ENCODE results near the gene DUSP22.
"Not testable (repeated sequence)": the region's sequence is repeated elsewhere in the genome, so short reads cannot be mapped to it uniquely, and the experiment has no call there.

Gene DUSP22

GRCh38 chr6:366389-367297 is 74.4 kb downstream of the DUSP22 start:
- no peak for DNase-seq

GRCh38 chr6:367298-367794 is 75.1 kb downstream of the DUSP22 start:
- DNase-seq, result no peak

GRCh38 chr6:367891-368630 is 75.8 kb downstream of the DUSP22 start:
- no peak for DNase-seq

GRCh38 chr6:369559-370431 is 77.5 kb downstream of the DUSP22 start:
- no peak for DNase-seq

GRCh38 chr6:370555-370954 is 78.3 kb downstream of the DUSP22 start:
- no peak for DNase-seq

GRCh38 chr6:371851-372250 is 79.6 kb downstream of the DUSP22 start:
- DNase-seq, result not testable (repeated sequence)

GRCh38 chr6:372336-372911 is 80.1 kb downstream of the DUSP22 start:
- no peak for DNase-seq

- no peak for DNase-seq
Observed at GRCh38 chr6:373031-373430, 80.7 kb downstream of the DUSP22 start.

- no peak for DNase-seq
Observed at GRCh38 chr6:373773-374724, 81.8 kb downstream of the DUSP22 start.

- DNase-seq, result no peak
Observed at GRCh38 chr6:374956-375355, 82.7 kb downstream of the DUSP22 start.

GRCh38 chr6:376827-377640 is 84.7 kb downstream of the DUSP22 start:
- DNase-seq, result no peak

GRCh38 chr6:377641-378020 is 85.3 kb downstream of the DUSP22 start:
- not testable (repeated sequence) for DNase-seq

- DNase-seq, result no peak
Observed at GRCh38 chr6:378090-378957, 86.0 kb downstream of the DUSP22 start.

- no peak for DNase-seq
Observed at GRCh38 chr6:378958-379409, 86.7 kb downstream of the DUSP22 start.

GRCh38 chr6:379410-380181 is 87.3 kb downstream of the DUSP22 start:
- DNase-seq, result no peak

- no peak for DNase-seq
Observed at GRCh38 chr6:380234-381218, 88.2 kb downstream of the DUSP22 start.

All from hematopoietic multipotent progenitor cell treated with erythropoietin and hydrocortisone succinate and interleukin-3 and kit ligand, for 8 days (in vitro differentiated cells).